Hematopoietic multipotent progenitor cell (in vitro differentiated cells): ENCODE data around the gene CEP85. TPM values are rescaled to one million over a fixed set of nuclear protein-coding genes. Genes with fewer than 3 reads are reported as not detected.
"Not testable (repeated sequence)": the region's sequence is repeated elsewhere in the genome, so short reads cannot be mapped to it uniquely, and the experiment has no call there.

Source experiments
- DNase-seq, 3 donors: peaks; one replicate each; pipeline ENCODE4 v3.0.0-alpha.2; 2011 to 2015; ENCODE audit warnings: low read depth in 2 of 3, low spot score in 2 of 3
- total RNA-seq: library from RNA; depleted of rRNA; stranded (reverse); fragments of >200 nt; gene quantifications from one replicate; pipeline ENCODE4 v1.2.3, GENCODE V29; 2012

Gene CEP85
- total RNA-seq, 1 donor: 29.4 TPM

- peak; percentile 77 to 95 (median 93) for DNase-seq
These were observed 72.6 kb downstream of the CEP85 start, which contains the start of gene UBXN11 for GRCh38 chr1:26306290-26307229. UBXN11 (minus strand) TSS chr1:26306636; CDS start chr1:26302883, 3,753 bp downstream.

GRCh38 chr1:26307363-26307781, 73.4 kb downstream of the CEP85 start:
- no peak for DNase-seq

GRCh38 chr1:26307966-26308899, 74.2 kb downstream of the CEP85 start:
- DNase-seq: not testable (repeated sequence)

- DNase-seq: no peak
These were observed 80.5 kb downstream of the CEP85 start for GRCh38 chr1:26314501-26314900.

- DNase-seq: no peak
These were observed 82.2 kb downstream of the CEP85 start for GRCh38 chr1:26315874-26316850.

- no peak for DNase-seq
These were observed 83.1 kb downstream of the CEP85 start for GRCh38 chr1:26317146-26317545.

- peak in 2 of 3 donors; percentile 58 to 75 for DNase-seq
These were observed 83.8 kb downstream of the CEP85 start, which contains the start of gene CD52 for GRCh38 chr1:26317612-26318337. CD52 (plus strand) TSS chr1:26317958; CDS start chr1:26318018, 60 bp downstream.

- no peak for DNase-seq
These were observed 84.5 kb downstream of the CEP85 start for GRCh38 chr1:26318338-26319064.

- DNase-seq: no peak
These were observed 86.9 kb downstream of the CEP85 start for GRCh38 chr1:26320896-26321295.

GRCh38 chr1:26321315-26322041, 87.5 kb downstream of the CEP85 start:
- peak; percentile 81 to 94 (median 87) for DNase-seq

GRCh38 chr1:26322042-26322331, 88.0 kb downstream of the CEP85 start:
- no peak for DNase-seq

- no peak for DNase-seq
These were observed 89.4 kb downstream of the CEP85 start for GRCh38 chr1:26323382-26323781.

GRCh38 chr1:26324550-26324949, 90.5 kb downstream of the CEP85 start:
- DNase-seq: no peak

GRCh38 chr1:26327956-26328362, 94.0 kb downstream of the CEP85 start:
- DNase-seq: no peak
